Fibroblast of mammary gland (primary cell): Measurements from ENCODE around the gene FGA.
"Not testable (repeated sequence)": the region's sequence is repeated elsewhere in the genome, so short reads cannot be mapped to it uniquely, and the experiment has no call there.

ENCODE experiments used
- DNase-seq: peaks from one replicate; pipeline ENCODE4 v3.0.0-alpha.2; 2010; ENCODE audit warnings: low read depth
- H3K4me3 ChIP-seq: 2 replicates; pipeline ENCODE4 v1.5.1; 2011; ENCODE audit warnings: low read depth, mild to moderate bottlenecking, low read length, moderate library complexity; ENCODE audit not compliant: control insufficient read depth
- CTCF ChIP-seq: conservative IDR thresholded peaks from 2 replicates; pipeline ENCODE4 v1.5.1; 2011; ENCODE audit warnings: low read depth, low read length, inconsistent platforms; ENCODE audit not compliant: control insufficient read depth, insufficient read depth

Gene FGA

DNA sequence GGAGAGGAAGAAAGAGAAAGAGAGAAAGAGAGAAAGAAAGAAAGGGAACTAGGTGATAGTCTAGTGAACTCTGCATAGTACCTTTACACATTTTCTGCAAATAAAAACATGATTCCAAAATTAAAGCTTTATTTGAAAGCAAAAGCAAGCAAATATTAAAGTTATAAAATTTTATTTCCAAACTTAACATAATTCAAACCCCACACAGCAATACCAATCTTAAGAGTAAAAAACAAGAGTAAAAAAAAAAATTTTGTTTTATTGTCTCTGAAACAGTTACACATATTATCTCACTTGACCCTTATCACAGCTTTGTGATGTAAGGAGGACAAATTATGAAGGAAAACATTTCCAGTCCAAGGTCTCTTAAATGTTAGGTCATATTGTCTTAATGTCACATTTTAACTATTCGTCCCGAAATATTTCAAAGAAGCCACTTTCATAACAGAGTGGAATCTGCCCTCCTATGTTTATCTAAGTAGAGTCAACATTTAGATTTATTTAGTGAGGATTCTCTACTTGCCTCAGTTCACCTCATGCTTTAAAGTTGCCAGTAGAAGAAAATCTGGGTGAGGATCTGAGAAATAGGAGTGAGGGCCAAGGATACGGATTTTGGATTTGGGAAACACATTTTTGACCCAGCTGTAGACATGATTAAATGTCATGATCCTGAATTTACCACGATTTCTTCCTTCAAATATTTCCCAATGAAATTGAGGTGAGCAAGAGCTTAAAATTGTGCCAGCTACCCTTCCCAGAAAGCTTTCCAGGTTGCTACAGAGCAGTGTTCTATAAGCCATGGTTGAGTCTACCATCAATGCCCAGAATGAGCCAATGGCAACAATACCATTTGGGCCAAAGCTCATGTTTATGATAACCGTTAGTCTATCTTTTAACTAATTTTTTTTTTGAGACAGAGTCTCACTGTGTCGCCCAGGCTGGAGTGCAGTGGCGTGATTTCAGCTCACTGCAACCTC lies 7.5 kb upstream of the FGA start:
- no peak for TF ChIP-seq CTCF
- DNase-seq = no peak
- no peak overlapping the region for H3K4me3 ChIP-seq

DNA sequence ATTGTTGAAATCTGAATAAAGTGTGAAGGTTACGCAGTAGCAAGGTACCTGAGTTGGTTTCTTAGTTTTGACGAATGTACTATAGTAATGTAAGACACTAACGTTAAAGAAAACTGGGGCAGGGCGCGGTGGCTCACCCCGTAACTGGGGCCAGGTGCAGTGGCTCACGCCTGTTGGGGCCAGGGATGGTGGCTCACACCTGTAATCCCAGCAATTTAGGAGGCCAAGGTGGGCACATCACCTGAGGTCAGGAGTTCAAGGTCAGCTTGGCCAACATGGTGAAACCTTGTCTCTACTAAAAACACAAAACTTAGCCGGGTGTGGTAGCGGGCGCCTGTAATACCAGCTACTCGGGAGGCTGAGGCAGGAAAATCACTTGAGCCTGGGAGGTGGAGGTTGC lies 6.7 kb upstream of the FGA start:
- not testable (repeated sequence) for DNase-seq, H3K4me3 ChIP-seq

- H3K4me3 ChIP-seq = no peak overlapping the region
- no peak for TF ChIP-seq CTCF
- DNase-seq = peak; percentile 23
Measured at GRCh38 chr4:154595807-154596206, 5.3 kb upstream of the FGA start.

DNA sequence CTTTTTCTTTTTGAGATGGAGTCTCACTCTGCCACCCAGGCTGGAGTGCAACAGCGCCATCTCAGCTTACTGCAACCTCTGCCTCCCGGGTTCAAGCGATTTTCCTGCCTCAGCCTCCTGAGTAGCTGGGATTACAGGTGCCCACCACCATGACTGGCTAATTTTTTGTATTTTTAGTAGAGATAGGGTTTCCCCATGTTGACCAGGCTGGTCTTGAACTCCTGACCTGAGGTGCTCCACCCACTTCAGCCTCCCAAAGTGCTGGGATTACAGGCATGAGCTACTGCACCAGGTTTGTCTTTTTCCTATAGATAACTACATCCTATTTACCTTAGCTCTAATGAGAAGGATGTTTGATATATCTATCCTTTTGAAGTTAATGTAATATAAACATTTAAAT lies 3.8 kb upstream of the FGA start:
- not testable (repeated sequence) for DNase-seq, H3K4me3 ChIP-seq

- H3K4me3 ChIP-seq = no peak overlapping the region
- no peak for DNase-seq
- TF ChIP-seq CTCF = no peak
Measured at GRCh38 chr4:154593868-154594267, 3.3 kb upstream of the FGA start.

- H3K4me3 ChIP-seq = no peak overlapping the region
- no peak for DNase-seq
- TF ChIP-seq CTCF = no peak
Measured at GRCh38 chr4:154591890-154592289, 1.3 kb upstream of the FGA start.

GRCh38 chr4:154589296-154590197 lies 995 bp downstream of the FGA start:
- TF ChIP-seq CTCF = no peak
- H3K4me3 ChIP-seq = no peak overlapping the region
- DNase-seq = no peak
